DND-41 (cell line): ENCODE measurements around the gene CREG2.

Experiments used
- CTCF ChIP-seq: IDR thresholded peaks from 2 replicates; pipeline ENCODE4 v1.5.1; 2012; ENCODE audit warnings: borderline replicate concordance, low read length, moderate library complexity, mild to moderate bottlenecking; ENCODE audit not compliant: poor library complexity, severe bottlenecking; ENCODE audit errors: extremely low read depth
- EZH2 ChIP-seq: IDR thresholded peaks from 3 replicates; pipeline ENCODE4 v1.6.1; 2012; ENCODE audit warnings: borderline replicate concordance, low read depth, mild to moderate bottlenecking, moderate library complexity, low read length, inconsistent platforms; ENCODE audit not compliant: severe bottlenecking

- TF ChIP-seq EZH2 (no peak), CTCF (no peak)
These were observed 18.1 kb upstream of the CREG2 start for GRCh38 chr2:101405351-101405899.
